HepG2 (cell line): ENCODE data around the gene COG8. TPM values are rescaled to one million over a fixed set of nuclear protein-coding genes. Genes with fewer than 3 reads are reported as not detected.
A peak's percentile ranks its signal among the peaks of the same experiment; 100 is the strongest.

Experiments
- ARID2 ChIP-seq: sonication (generic); formaldehyde crosslinking; IDR thresholded peaks from 2 replicates; pipeline ENCODE4 v1.8.1; 2022; ENCODE audit warnings: mild to moderate bottlenecking, missing genetic modification reagents, borderline replicate concordance
- ARID5B ChIP-seq: IDR thresholded peaks from 2 replicates; pipeline ENCODE4 v1.4.0; 2020; ENCODE audit warnings: mild to moderate bottlenecking, missing genetic modification reagents
- CBFB ChIP-seq: sonication (generic); formaldehyde crosslinking; IDR thresholded peaks from 2 replicates; pipeline ENCODE4 v1.4.0; 2020; ENCODE audit warnings: missing genetic modification reagents
- CSRNP2 ChIP-seq: sonication (generic); formaldehyde crosslinking; conservative IDR thresholded peaks from 2 replicates; pipeline ENCODE4 v1.8.0; 2022; ENCODE audit warnings: low read depth, missing genetic modification reagents
- ETV5 ChIP-seq: IDR thresholded peaks from 2 replicates; pipeline ENCODE4 v1.6.1; 2018; ENCODE audit warnings: missing biosample characterization, missing genetic modification reagents, inconsistent platforms, borderline replicate concordance
- FOSL1 ChIP-seq: sonication (generic); formaldehyde crosslinking; IDR thresholded peaks from 2 replicates; pipeline ENCODE4 v1.9.0; 2021; ENCODE audit warnings: missing genetic modification reagents, borderline replicate concordance
- GRHL1 ChIP-seq: sonication (generic); formaldehyde crosslinking; conservative IDR thresholded peaks from 2 replicates; pipeline ENCODE4 v1.8.0; 2022; ENCODE audit warnings: missing genetic modification reagents
- JARID2 ChIP-seq: sonication (generic); formaldehyde crosslinking; IDR thresholded peaks from 2 replicates; pipeline ENCODE4 v1.8.1; 2023; ENCODE audit warnings: missing genetic modification reagents, inconsistent platforms; ENCODE audit not compliant: insufficient replicate concordance
- TBL1XR1 ChIP-seq: fragments of 150-350 bp; IDR thresholded peaks from 2 replicates; pipeline ENCODE4 v1.6.1; 2014; ENCODE audit warnings: borderline replicate concordance, low read length; ENCODE audit not compliant: partially characterized antibody
- TRIM22 ChIP-seq: fragments of 450-650 bp; IDR thresholded peaks from 2 replicates; pipeline ENCODE4 v1.6.1; 2017
- ZC3H13 ChIP-seq: sonication (generic); formaldehyde crosslinking; IDR thresholded peaks from 2 replicates; pipeline ENCODE4 v1.8.1; 2023; ENCODE audit warnings: mild to moderate bottlenecking, missing genetic modification reagents, moderate library complexity
- ZFP37 ChIP-seq: sonication (generic); formaldehyde crosslinking; IDR thresholded peaks from 2 replicates; pipeline ENCODE4 v1.4.0; 2020; ENCODE audit warnings: missing genetic modification reagents, borderline replicate concordance
- ZNF446 ChIP-seq: sonication (generic); formaldehyde crosslinking; IDR thresholded peaks from 2 replicates; pipeline ENCODE4 v1.5.0; 2020; ENCODE audit warnings: mild to moderate bottlenecking, missing genetic modification reagents
- ZNF513 ChIP-seq: sonication (generic); formaldehyde crosslinking; conservative IDR thresholded peaks from 2 replicates; pipeline ENCODE4 v1.5.0; 2020; ENCODE audit warnings: missing genetic modification reagents
- ZNF644 ChIP-seq: IDR thresholded peaks from 2 replicates; pipeline ENCODE4 v1.6.1; 2016; ENCODE audit warnings: low read depth
- ZNF839 ChIP-seq: sonication (generic); formaldehyde crosslinking; IDR thresholded peaks from 2 replicates; pipeline ENCODE4 v1.4.0; 2020; ENCODE audit warnings: missing genetic modification reagents, mild to moderate bottlenecking, borderline replicate concordance
- ZSCAN30 ChIP-seq: sonication (generic); formaldehyde crosslinking; IDR thresholded peaks from 2 replicates; pipeline ENCODE4 v1.5.0; 2020; ENCODE audit warnings: mild to moderate bottlenecking, missing genetic modification reagents
- polyA plus RNA-seq, 8 experiments: library from polyadenylated mRNA; depleted of rRNA in 3 of 8; stranded (reverse) in 7 of 8; unstranded in 1 of 8; fragments of >200 nt; fragmentation: Illumina TruSeq in 4 of 8; extraction: Trizol in 4 of 8; gene quantifications; 2 replicates each; pipeline versions ENCODE4 v1.2.1 to v1.2.3, GENCODE V29; 2011 to 2016; ENCODE audit warnings: low read depth in 4 of 8, missing spikeins in 1 of 8, mixed read lengths in 1 of 8; ENCODE audit not compliant: insufficient read depth in 1 of 8
- total RNA-seq, 5 experiments: library from RNA; depleted of rRNA; stranded (reverse); fragments of >200 nt; fragmentation: Illumina TruSeq; extraction: Trizol; gene quantifications; 2 replicates each; pipeline ENCODE4 v1.2.3, GENCODE V29; 2016; ENCODE audit warnings: low read depth in 1 of 5

The COG8 gene
- total and polyA plus RNA-seq, 2 of the 13 experiments (the other 11 are each of a cell fraction or from before 2014, with no cell fraction given): 45.5 to 52.1 TPM

GRCh38 chr16:69311533-69312387 lies 27.6 kb downstream of the COG8 start (continued):
- peak; percentile 29; the same call in 1 of the 2 replicates for TF ChIP-seq ARID5B
- TF ChIP-seq ARID2 (CRISPR knock-in tag): 0 out of 2 replicates have a peak, but pooled peaks have one; percentile 7
- TF ChIP-seq ZSCAN30: no peak
- TF ChIP-seq ZNF839 (CRISPR knock-in tag): no peak
- no peak for TF ChIP-seq GRHL1 (CRISPR knock-in tag)
- no peak for TF ChIP-seq TBL1XR1
- TF ChIP-seq ZFP37 (CRISPR knock-in tag): no peak; the same call in 1 of the 2 replicates
- TF ChIP-seq TRIM22: no peak
- peak; percentile 44; the same call in 1 of the 2 replicates for TF ChIP-seq ZNF446 (CRISPR knock-in tag)
- TF ChIP-seq ETV5 (CRISPR knock-in tag): 0 out of 2 replicates have a peak, but pooled peaks have one; percentile 2
- no peak for TF ChIP-seq CBFB
- TF ChIP-seq CSRNP2: no peak
- TF ChIP-seq ZC3H13 (CRISPR knock-in tag): 0 out of 2 replicates have a peak, but pooled peaks have one; percentile 53
- no peak for TF ChIP-seq JARID2 (CRISPR knock-in tag)
- TF ChIP-seq ZNF644 (CRISPR knock-in tag): no peak
- TF ChIP-seq ZNF513 (CRISPR knock-in tag): 0 out of 2 replicates have a peak, but pooled peaks have one; percentile 64
- TF ChIP-seq FOSL1 (CRISPR knock-in tag): no peak
